Erythroblast (primary cell): ENCODE data around the gene PIMREG.

ENCODE experiments used
- GATA1 ChIP-seq: IDR thresholded peaks from 2 replicates; pipeline ENCODE4 v1.6.1; 2011; ENCODE audit warnings: low read depth, mild to moderate bottlenecking, control low read depth, low read length, moderate library complexity
- POLR2A ChIP-seq: IDR thresholded peaks from 2 replicates; pipeline ENCODE4 v1.6.1; 2011; ENCODE audit warnings: mild to moderate bottlenecking, low read length

DNA sequence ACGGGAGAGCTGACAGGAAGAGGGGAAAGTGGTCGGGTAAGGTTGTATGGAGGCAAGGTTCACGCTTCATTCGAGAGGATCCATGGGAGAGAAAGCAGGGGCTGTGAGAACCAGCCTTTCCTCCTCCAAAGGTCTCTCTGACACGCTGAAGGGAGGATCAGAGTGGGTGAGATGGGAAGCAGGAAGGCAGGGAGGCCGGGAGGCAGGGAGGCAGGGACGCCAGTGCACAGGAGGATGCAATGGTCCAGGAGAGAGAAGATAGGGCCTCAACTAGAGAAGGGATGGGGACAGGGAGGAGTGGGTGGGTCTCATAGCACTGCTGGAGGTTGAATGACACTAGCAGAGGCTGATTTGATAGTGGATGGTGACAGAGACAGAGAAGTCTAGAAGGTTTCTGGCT is 54.1 kb downstream of the PIMREG start:
- TF ChIP-seq POLR2A (no peak), GATA1 (no peak)
